Measurements from ENCODE around the gene FAM32A. TPM values are rescaled to one million over a fixed set of nuclear protein-coding genes. Genes with fewer than 3 reads are reported as not detected.
"Not testable (repeated sequence)": the region's sequence is repeated elsewhere in the genome, so short reads cannot be mapped to it uniquely, and the experiment has no call there.

Gene FAM32A
- polyA plus RNA-seq, 4 donors, result 96.5 to 118 (median 112) TPM

- DNase-seq (ENCODE audit: low read depth in 4 of 4, low spot score in 3 of 4), result no peak
Measured at GRCh38 chr19:16161840-16162239, 23.4 kb upstream of the FAM32A start.

GRCh38 chr19:16164222-16164890, 20.9 kb upstream of the FAM32A start:
- DNase-seq (ENCODE audit: low read depth in 4 of 4, low spot score in 3 of 4), result no peak

DNA sequence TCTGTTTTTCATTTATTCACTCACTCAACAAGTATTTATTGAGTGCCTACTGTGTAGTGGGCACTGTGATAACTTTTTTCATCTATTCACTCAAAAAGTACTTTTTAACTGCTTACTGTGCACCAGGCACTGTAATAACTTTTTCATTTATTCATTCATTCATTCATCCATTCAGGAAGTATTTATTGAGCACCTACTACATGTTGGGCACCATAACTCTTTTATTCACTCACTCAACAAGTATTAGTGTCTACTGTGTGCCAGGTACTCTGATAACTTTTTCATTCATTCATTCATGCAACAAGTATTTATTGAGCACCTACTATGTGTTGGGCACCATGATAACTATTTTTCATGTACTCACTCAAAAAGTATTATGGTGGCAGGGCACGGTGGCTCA, 18.8 kb upstream of the FAM32A start:
- no peak for DNase-seq (ENCODE audit: low read depth in 4 of 4, low spot score in 3 of 4)

DNA sequence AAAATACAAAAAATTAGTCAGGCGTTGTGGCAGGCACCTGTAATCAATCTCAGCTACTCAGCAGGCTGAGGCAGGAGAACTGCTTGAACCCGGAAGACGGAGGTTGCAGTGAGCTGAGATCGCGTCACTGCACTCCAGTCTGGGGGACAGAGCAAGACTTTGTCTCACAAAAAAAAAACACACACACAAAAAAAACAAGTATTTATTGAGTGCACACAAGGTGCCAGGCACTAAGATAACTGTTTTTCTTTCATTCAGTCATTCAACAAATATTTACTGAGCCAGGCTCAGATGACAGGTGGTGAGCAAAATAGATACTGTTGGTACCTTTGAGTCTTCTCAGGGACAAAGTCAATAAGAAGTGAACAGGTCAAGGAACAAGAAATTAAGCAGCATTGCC, 18.2 kb upstream of the FAM32A start:
- no peak for DNase-seq (ENCODE audit: low read depth in 4 of 4, low spot score in 3 of 4)

GRCh38 chr19:16168465-16169081, 16.6 kb upstream of the FAM32A start:
- no peak for DNase-seq (ENCODE audit: low read depth in 4 of 4, low spot score in 3 of 4)

DNA sequence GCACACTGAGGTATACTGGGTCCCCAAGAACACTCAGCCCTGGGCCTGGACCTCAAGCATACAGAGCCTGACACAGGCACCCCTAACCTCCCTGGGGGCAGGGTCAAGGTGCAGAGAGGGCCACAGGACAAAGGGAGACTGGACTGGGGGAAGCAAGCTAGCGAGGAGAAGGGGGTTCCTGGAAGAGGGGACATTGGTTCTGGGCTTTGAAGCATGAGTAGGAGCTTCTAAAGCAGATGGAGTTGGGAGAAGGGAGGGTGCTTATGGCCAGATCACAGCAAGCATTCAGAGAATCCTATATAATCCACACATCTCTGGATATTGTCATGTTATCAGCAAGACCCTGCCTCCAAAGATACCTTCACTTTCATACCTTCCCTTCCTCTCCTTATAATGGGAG, 15.1 kb upstream of the FAM32A start:
- no peak for DNase-seq (ENCODE audit: low read depth in 4 of 4, low spot score in 3 of 4)

DNA sequence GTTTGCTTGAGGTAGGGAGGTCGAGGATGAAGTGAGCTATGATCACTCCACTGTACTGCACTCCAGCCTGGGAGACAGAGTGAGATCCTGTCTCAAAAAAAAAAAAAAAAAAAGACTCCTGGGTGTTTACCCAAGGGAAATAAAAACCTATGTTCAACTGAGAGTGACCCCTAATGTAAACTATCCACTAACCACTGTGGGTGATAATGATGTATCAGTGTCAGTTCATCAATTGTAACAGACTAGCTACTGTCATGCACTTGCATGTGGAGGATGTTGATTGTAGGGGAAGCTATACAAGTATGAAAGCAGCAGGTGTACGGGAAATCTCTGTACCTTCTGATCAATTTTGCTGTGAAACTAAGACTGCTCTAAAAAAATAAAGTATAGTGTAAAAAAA, 9.3 kb upstream of the FAM32A start:
- no peak for DNase-seq (ENCODE audit: low read depth in 4 of 4, low spot score in 3 of 4)

GRCh38 chr19:16178866-16179265, 6.3 kb upstream of the FAM32A start:
- not testable (repeated sequence) for DNase-seq (ENCODE audit: low read depth in 4 of 4, low spot score in 3 of 4)

DNA sequence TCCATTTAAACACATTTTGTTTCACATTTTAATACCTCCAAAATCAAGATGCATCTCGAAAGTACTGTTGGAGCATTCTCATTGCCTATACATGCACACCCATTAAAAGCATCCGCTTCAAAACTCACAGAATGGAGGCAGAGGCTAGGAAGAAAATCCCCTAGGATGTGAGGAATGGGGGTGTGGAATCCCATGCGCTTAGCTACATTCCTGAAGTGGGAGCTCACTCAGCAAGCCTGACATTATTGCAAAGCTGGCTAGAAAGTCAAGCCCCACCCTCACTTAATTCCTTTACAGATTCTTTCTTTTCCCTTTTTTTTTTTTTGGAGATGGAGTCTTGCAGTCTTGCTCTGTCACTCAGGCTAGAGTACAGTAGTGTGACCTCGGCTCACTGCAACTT, 4.6 kb upstream of the FAM32A start:
- DNase-seq (ENCODE audit: low read depth in 4 of 4, low spot score in 3 of 4), result no peak

DNA sequence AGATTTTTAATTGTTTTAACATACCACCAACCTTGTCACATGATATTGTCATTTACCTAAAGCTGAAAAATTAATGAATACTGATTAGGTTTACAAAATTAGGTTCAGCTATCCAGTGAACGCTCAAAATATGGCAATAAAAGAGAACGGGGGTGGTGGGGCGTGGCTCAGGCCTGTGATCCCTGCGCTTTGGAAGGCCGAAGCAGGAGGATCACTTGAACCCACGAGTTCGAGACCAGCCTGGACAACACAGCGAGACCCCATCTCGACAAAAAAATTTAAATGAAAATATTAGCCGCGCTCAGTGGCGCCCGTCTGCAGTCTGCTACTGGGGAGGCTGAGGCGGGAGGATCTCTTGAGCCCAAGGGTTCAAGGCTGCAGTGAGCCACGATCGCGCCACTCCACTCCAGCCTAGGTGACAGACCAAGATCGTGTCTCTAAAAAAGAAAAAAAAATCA, 516 bp upstream of the FAM32A start:
- DNase-seq (ENCODE audit: low read depth in 4 of 4, low spot score in 3 of 4), result no peak

DNA sequence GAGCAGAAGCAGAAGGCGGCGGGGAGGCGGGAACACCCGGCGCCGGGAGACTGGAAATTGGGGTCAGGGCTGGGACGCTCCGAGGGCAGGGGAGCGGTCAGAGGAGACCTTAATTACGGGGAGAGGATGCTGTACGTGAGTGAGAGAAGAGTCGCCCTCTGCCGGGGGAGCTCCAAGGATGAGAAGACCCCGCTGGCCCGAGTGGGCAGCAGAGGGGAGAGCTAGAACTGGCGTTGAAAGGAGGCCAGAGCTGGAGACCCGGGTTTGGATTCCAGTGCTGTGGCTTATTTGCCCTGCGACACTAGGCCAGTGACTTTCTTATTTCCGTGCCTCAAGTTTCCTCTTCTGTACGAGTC, 536 bp downstream of the FAM32A start:
- DNase-seq (ENCODE audit: low read depth in 4 of 4, low spot score in 3 of 4), result no peak

- DNase-seq (ENCODE audit: low read depth in 4 of 4, low spot score in 3 of 4), result no peak
Measured at GRCh38 chr19:16188521-16188920, 3.3 kb downstream of the FAM32A start.

DNA sequence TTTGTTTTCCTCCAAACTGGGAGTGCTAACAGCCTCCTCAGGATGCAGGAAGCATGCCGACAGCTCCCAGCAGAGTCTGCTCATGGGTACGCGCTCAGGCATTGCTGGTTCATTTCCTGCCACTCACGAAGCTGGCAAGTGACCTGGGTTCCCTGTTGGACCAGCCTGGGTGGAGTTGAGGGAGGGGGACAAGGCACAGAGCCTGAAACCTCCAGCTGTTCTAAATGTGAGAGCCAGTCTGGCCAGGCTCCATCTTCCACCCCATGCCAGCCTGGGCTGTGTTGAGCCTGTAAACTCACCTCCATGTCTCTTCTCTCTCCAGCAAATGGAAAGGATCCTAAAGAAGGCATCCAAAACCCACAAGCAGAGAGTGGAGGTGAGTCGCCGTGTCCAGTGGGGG, 5.0 kb downstream of the FAM32A start:
- no peak for DNase-seq (ENCODE audit: low read depth in 4 of 4, low spot score in 3 of 4)

- no peak for DNase-seq (ENCODE audit: low read depth in 4 of 4, low spot score in 3 of 4)
Measured at GRCh38 chr19:16190736-16191135, 5.5 kb downstream of the FAM32A start.

DNA sequence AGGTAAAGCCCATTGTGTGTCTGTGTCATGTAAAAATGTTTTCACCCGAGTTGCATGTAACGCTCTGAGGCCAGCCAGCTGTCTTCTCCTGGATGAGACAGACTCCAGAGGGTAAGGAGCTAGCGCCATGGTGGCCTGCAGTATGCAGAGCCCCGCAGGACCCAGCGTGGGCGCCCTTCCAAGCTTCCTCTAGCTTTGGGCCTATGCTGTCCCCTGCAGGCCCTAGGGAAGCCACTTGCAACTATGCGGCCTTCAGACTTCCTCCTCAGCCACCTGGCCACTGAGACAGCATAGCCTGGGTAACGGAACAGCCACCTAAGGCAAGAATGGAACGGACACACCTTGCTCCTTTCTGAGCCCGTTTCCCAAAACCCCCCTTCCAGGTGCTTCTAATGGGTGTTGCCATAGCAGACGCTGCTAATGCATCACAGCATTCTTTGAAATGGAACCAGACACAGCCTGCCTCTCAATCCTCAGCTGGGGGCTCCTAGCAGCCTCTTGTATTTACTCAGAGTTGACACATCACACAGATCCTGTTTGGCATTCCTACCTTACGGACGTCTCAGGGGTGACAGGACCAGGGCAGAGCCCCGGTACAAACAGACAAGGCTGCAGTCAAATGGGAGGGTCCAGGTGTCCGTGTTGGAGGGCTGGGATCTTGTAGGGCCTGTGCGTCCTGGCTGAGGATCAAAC, 6.2 kb downstream of the FAM32A start:
- no peak for DNase-seq (ENCODE audit: low read depth in 4 of 4, low spot score in 3 of 4)

GRCh38 chr19:16193466-16193865, 8.3 kb downstream of the FAM32A start:
- DNase-seq (ENCODE audit: low read depth in 4 of 4, low spot score in 3 of 4), result no peak

- DNase-seq (ENCODE audit: low read depth in 4 of 4, low spot score in 3 of 4), result no peak
Measured at GRCh38 chr19:16197188-16197621, 12.0 kb downstream of the FAM32A start.

- peak; percentile 88 to 94 (median 90) for DNase-seq (ENCODE audit: low read depth in 4 of 4, low spot score in 3 of 4)
Measured at GRCh38 chr19:16197622-16198369, 12.6 kb downstream of the FAM32A start, which contains the start of gene AP1M1. TSS of gene AP1M1 (plus strand) at chr19:16197911. CDS start at chr19:16198027, 116 bp downstream.

DNA sequence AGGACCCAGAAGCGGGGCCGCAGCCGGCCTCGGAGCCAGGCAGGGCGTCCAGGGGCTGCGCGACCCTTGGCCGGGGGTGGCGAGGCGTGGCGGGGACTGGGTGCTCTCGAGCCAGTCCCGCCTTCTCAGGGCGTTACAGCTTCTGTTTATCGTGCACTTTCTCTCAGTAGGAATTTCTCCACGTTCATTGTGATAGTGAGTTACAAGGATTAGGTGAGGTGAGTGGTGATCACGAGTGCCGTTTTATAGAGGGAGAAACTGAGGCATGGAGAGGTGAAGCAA, 13.1 kb downstream of the FAM32A start:
- DNase-seq (ENCODE audit: low read depth in 4 of 4, low spot score in 3 of 4), result no peak

GRCh38 chr19:16199275-16199932, 14.2 kb downstream of the FAM32A start:
- DNase-seq (ENCODE audit: low read depth in 4 of 4, low spot score in 3 of 4), result no peak

All from left renal pelvis (tissue), 4 donors.